Heart right ventricle (tissue), 16 donors: ENCODE measurements around the gene CDH12. TPM values are rescaled to one million over a fixed set of nuclear protein-coding genes. Genes with fewer than 3 reads are reported as not detected.

Experiments
- ATAC-seq, 8 donors: fragments of 200-7000 bp; cut with Tn5 transposase; one replicate each; pipeline ENCODE4 v1.9.1; 2020; ENCODE audit warnings: mild to moderate bottlenecking in 8 of 8, moderate library complexity in 8 of 8, moderate number of reproducible peaks in 1 of 8
- DNase-seq, 2 donors: peaks; one replicate each; pipeline ENCODE4 v3.0.0-alpha.2; 2020
- H3K27ac ChIP-seq, 10 donors: fragments of 200-600 bp; sonication (generic) in 2 of 10; one replicate each; pipeline versions ENCODE4 v1.5.0 to v1.8.0; 2020 to 2022; ENCODE audit warnings: mild to moderate bottlenecking in 3 of 10
- H3K27me3 ChIP-seq, 7 donors: fragments of 200-600 bp; one replicate each; pipeline ENCODE4 v1.8.0; 2021 to 2022; ENCODE audit warnings: mild to moderate bottlenecking in 2 of 7
- H3K36me3 ChIP-seq, 9 donors: fragments of 200-600 bp; sonication (generic) in 1 of 9; one replicate each; pipeline versions ENCODE4 v1.5.0 to v1.8.0; 2020 to 2022; ENCODE audit warnings: mild to moderate bottlenecking in 2 of 9
- H3K4me1 ChIP-seq, 9 donors: fragments of 200-600 bp; sonication (generic) in 1 of 9; one replicate each; pipeline versions ENCODE4 v1.5.0 to v1.8.0; 2020 to 2022; ENCODE audit warnings: mild to moderate bottlenecking in 4 of 9
- H3K4me3 ChIP-seq, 10 donors: fragments of 200-600 bp; sonication (generic) in 2 of 10; one replicate each; pipeline versions ENCODE4 v1.5.0 to v1.8.0; 2020 to 2022; ENCODE audit warnings: mild to moderate bottlenecking in 7 of 10, moderate library complexity in 2 of 10
- H3K9me3 ChIP-seq, 11 donors: fragments of 200-600 bp in 10 of 11; sonication (generic) in 2 of 11; one replicate each; pipeline versions ENCODE4 v1.5.0 to v1.8.0; 2013 to 2022; ENCODE audit warnings: mild to moderate bottlenecking in 2 of 11, control low read depth in 1 of 11, moderate library complexity in 1 of 11
- WGBS, 2 donors: extraction: QIAGEN DNeasy Blood & Tissue Kit; methylation state at CpG; one replicate each; pipeline ENCODE4 v1.1.7; 2013; ENCODE audit warnings: inconsistent platforms in 1 of 2; 5-methylcytosine and 5-hydroxymethylcytosine counted together
- intact Hi-C, 10 donors: fragments of 100-400 bp; cut with DNase I; formaldehyde crosslinking; loops; one replicate each; pipeline versions ENCODE4 v1.11.1 to v1.14.2; 2022
- polyA plus RNA-seq, 2 donors: library from polyadenylated mRNA; stranded (reverse); fragments of 200-250 nt; gene quantifications; one replicate each; pipeline ENCODE4 v1.2.3, GENCODE V29; 2013
- total RNA-seq, 10 donors: library from RNA; stranded (reverse); fragmentation: NEBNext Ultra II Directional in 3 of 10; extraction: Animal tissue kit (Norgen Biotek cat#: 25700) in 3 of 10; gene quantifications; one replicate each; pipeline versions ENCODE4 v1.2.1 to v1.2.4, GENCODE V29; 2021 to 2023
- TF ChIP-seq, protein P1 (sequence below), 9 donors: fragments of 200-600 bp; sonication (generic) in 2 of 9; IDR thresholded peaks; one replicate each; pipeline versions ENCODE4 v1.5.0 to v1.8.0; 2021 to 2022; ENCODE audit warnings: antibody characterized with exemption in 9 of 9, mild to moderate bottlenecking in 5 of 9, moderate library complexity in 1 of 9
- donor health status: Arrhythmogenic right ventricular cardiomyopathy.
- donor health status: ischemic (EF 13 %, LVEDD 7.1; RV severe dilation, severe dysfunction).
- donor health status: healthy with polysubstance abuse.
- donor health status: DM: no; HTN: yes; CAD: no.
- donor health status: DM: no; HTN: no; CAD: no.
- donor health status: ischemic (EF 25% LVEDD 6.9; RV normal size, moderate dysfunction).
- donor health status: ischemic (EF 25% LVEDD 5.7; RV mildly dilated, moderate dysfunction).
- donor health status: healthy.
- donor health status: DM: yes; HTN: yes; CAD: no.
- donor health status: Ischemic cardiomyopathy.
- donor health status: ischemic (EF 35%, LVEDD 5.7; RV mildly dilated, moderate dysfunction).
- donor health status: nonischemic (EF 11% LVEDD 7.7; RV severe dilation, severe dysfunction).
- donor health status: DM: yes; HTN: yes; CAD: no.
- donor health status: PGD.
- donor health status: ischemic (EF 29% LVEDD 5.4; RV normal size, mild dysfunction).
- donor health status: nonischemic (EF 23%, LVEDD 6.1; RV moderate dilation, normal function).

Gene CDH12
- total and polyA plus RNA-seq, 12 donors: not detected

DNA sequence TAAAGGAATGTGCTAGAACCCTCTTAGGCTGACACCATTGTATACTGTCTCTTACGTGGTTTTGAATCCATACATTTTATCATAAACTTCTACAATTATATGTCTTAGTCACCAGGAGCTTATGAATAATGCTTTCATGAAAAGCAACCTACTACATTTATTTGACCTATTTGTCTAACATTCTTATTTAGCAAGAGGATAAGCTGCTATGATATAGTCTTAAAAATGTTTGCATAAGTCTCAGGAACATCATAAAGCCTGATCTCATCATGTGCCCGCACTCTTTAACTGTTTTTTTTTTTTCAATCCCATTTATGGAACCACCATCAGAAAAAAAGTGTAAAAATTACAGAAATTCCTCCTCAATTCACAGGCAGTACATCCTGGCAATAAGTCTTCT is 59.7 kb downstream of the CDH12 start:
- no peak for DNase-seq
- Histone ChIP-seq H3K27me3 (no peaks in the 10 kb centered on the region), H3K9me3 (peaks cover 0 to 11% (median 0%) of the 10 kb centered on the region in 11 donors), H3K4me3 (no peak overlapping the region), H3K27ac (no peak overlapping the region), H3K4me1 (no peaks in the 10 kb centered on the region), H3K36me3 (no peaks in the 10 kb centered on the region)
- WGBS, 2 donors: 78 to 85% methylated on average over 2 of the region's 2 CpGs
- intact Hi-C loops: no loop called here
- ATAC-seq: no peak
- TF ChIP-seq, protein P1, sequence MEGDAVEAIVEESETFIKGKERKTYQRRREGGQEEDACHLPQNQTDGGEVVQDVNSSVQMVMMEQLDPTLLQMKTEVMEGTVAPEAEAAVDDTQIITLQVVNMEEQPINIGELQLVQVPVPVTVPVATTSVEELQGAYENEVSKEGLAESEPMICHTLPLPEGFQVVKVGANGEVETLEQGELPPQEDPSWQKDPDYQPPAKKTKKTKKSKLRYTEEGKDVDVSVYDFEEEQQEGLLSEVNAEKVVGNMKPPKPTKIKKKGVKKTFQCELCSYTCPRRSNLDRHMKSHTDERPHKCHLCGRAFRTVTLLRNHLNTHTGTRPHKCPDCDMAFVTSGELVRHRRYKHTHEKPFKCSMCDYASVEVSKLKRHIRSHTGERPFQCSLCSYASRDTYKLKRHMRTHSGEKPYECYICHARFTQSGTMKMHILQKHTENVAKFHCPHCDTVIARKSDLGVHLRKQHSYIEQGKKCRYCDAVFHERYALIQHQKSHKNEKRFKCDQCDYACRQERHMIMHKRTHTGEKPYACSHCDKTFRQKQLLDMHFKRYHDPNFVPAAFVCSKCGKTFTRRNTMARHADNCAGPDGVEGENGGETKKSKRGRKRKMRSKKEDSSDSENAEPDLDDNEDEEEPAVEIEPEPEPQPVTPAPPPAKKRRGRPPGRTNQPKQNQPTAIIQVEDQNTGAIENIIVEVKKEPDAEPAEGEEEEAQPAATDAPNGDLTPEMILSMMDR (IDR thresholded peaks at IDR 0.05): no peak

DNA sequence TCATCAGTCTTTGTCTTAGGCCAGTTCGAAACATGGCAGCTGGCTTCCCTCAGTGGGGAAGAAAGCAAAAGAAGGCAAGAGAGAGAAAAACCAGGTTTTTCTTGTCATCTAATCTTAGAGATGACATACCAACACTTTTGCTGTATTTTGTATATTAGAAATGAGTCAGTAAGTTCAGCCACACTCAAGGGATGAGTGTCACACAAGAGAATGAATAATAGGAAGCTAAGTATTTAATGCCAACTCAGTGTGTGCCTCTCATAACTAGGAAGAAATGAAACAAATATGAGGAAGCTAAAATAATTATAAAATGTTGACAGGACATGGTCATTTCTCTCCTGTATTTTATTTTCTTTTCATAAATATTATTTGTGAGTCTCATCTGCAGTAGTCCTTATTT is 65.3 kb downstream of the CDH12 start:
- TF ChIP-seq, protein P1 (IDR thresholded peaks at IDR 0.05): no peak
- Histone ChIP-seq H3K4me3 (no peak overlapping the region), H3K27ac (no peak overlapping the region), H3K27me3 (no peaks in the 10 kb centered on the region), H3K36me3 (no peaks in the 10 kb centered on the region), H3K9me3 (peaks cover 0 to 10% (median 0%) of the 10 kb centered on the region in 11 donors), H3K4me1 (no peaks in the 10 kb centered on the region)
- ATAC-seq (no peak), DNase-seq (no peak)
- WGBS, 2 donors: 66 to 67% methylated on average over 1 of the region's 1 CpG
- intact Hi-C loops: no loop called here

DNA sequence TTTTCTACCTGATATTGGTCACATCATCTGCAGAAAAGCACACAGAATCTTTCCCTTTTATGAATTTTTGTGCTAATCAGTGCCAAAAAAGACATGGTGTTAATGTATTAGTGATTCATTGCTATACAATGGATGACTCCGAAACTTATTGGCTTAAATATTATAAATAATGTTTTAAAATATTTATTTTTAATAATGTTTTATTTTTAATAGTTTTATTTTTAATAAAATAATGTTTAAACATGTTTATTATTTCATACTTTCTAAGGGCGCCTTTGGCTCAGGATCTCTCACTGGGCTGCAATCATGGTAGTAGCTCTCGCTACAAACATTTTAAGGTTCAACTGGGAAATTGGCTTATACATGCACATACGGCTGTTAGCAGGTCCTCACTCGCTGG is 65.7 kb downstream of the CDH12 start:
- Histone ChIP-seq H3K36me3 (no peaks in the 10 kb centered on the region), H3K27ac (no peak overlapping the region), H3K4me3 (no peak overlapping the region), H3K27me3 (no peaks in the 10 kb centered on the region), H3K4me1 (no peaks in the 10 kb centered on the region), H3K9me3 (peaks cover 0 to 10% (median 0%) of the 10 kb centered on the region in 11 donors)
- TF ChIP-seq, protein P1 (IDR thresholded peaks at IDR 0.05): no peak
- 66 to 69% methylated on average over 5 of the region's 5 CpGs for WGBS, 2 donors
- ATAC-seq: no peak
- intact Hi-C loops: no loop called here
- no peak for DNase-seq

DNA sequence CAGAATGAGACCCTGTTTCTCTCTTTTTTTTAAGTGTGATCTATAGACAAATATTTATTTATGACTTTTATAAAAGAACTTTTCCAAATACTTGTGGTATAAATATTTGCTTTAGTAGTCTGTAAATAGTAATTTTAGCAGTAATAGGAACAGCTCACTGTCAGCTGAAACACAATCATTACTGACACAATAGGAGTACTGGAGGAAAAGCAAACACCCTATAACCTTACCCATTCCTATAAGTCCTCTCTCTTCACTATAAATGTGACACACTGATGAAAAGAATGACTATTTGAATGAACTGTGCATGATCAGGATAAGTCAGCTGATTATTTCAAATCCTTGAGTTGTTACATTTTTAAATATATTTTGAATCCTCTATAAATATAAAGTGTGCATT is 72.4 kb downstream of the CDH12 start:
- Histone ChIP-seq H3K27ac (no peak overlapping the region), H3K4me1 (no peaks in the 10 kb centered on the region), H3K9me3 (peaks cover 0 to 6% (median 0%) of the 10 kb centered on the region in 11 donors), H3K36me3 (no peaks in the 10 kb centered on the region), H3K4me3 (no peak overlapping the region), H3K27me3 (no peaks in the 10 kb centered on the region)
- DNase-seq (no peak), ATAC-seq (no peak)
- TF ChIP-seq, protein P1 (IDR thresholded peaks at IDR 0.05): no peak
- intact Hi-C loops: no loop called here

DNA sequence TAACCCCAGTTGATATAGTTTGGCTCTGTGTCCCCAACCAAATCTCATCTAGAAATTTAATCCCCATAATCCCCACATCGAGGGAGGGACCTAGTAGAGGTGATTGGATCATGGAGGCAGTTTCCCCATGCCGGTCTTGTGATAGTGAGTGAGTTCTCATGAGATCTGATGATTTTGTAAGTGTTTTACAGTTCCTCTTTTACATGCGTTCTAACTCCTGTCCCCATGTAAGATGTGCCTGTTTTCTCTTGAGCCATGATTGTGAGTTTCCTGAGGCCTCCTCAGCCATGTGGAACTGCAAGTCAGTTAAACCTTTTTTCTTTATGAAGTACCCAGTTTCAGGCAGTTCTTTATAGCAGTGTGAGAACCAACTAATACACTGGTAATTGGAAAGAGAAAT is 73.6 kb downstream of the CDH12 start:
- DNase-seq: no peak
- H3K36me3 ChIP-seq: no peaks in the 10 kb centered on the region
- H3K27ac ChIP-seq: no peak overlapping the region
- 71 to 76% methylated on average over 3 of the region's 3 CpGs for WGBS, 2 donors
- intact Hi-C loops: no loop called here
- H3K9me3 ChIP-seq: no peaks in the 10 kb centered on the region
- no peaks in the 10 kb centered on the region for H3K27me3 ChIP-seq
- TF ChIP-seq, protein P1 (IDR thresholded peaks at IDR 0.05): no peak
- no peak overlapping the region for H3K4me3 ChIP-seq
- H3K4me1 ChIP-seq: no peaks in the 10 kb centered on the region
- ATAC-seq: no peak
